RPMI8226 (cell line): Measurements from ENCODE around the gene CGB2.
"Not testable (repeated sequence)": the region's sequence is repeated elsewhere in the genome, so short reads cannot be mapped to it uniquely, and the experiment has no call there.

ENCODE experiments used
- DNase-seq: peaks from one replicate; pipeline ENCODE4 v3.0.0-alpha.2; 2015

Gene CGB2

GRCh38 chr19:49038557-49039276, 7.0 kb downstream of the CGB2 start:
- DNase-seq, result not testable (repeated sequence)

- not testable (repeated sequence) for DNase-seq
Observed at GRCh38 chr19:49039736-49040135, 8.0 kb downstream of the CGB2 start.

GRCh38 chr19:49042177-49042576, 10.5 kb downstream of the CGB2 start:
- no peak for DNase-seq

- DNase-seq, result not testable (repeated sequence)
Observed at GRCh38 chr19:49042666-49043065, 11.0 kb downstream of the CGB2 start.

- DNase-seq, result not testable (repeated sequence)
Observed at GRCh38 chr19:49043548-49043947, 11.9 kb downstream of the CGB2 start, which contains the start of gene CGB5. Gene CGB5 (plus strand): TSS chr19:49043848. CDS start chr19:49044210, 362 bp downstream.

- not testable (repeated sequence) for DNase-seq
Observed at GRCh38 chr19:49049011-49049410, 17.3 kb downstream of the CGB2 start, which contains the start of gene CGB8. Gene CGB8 (minus strand): TSS chr19:49049111. CDS start chr19:49048739, 372 bp downstream.

GRCh38 chr19:49049834-49050233, 18.1 kb downstream of the CGB2 start:
- DNase-seq, result not testable (repeated sequence)

GRCh38 chr19:49050376-49051033, 18.8 kb downstream of the CGB2 start:
- not testable (repeated sequence) for DNase-seq

GRCh38 chr19:49056101-49056901, 24.6 kb downstream of the CGB2 start:
- DNase-seq, result peak; percentile 55

GRCh38 chr19:49056902-49057596, 25.4 kb downstream of the CGB2 start:
- not testable (repeated sequence) for DNase-seq

- no peak for DNase-seq
Observed at GRCh38 chr19:49057636-49058234, 26.0 kb downstream of the CGB2 start, which contains the start of gene CGB7. Gene CGB7 (minus strand): TSS chr19:49057749. CDS start chr19:49055375, 2,374 bp downstream.

GRCh38 chr19:49058562-49058961, 26.9 kb downstream of the CGB2 start:
- DNase-seq, result no peak

GRCh38 chr19:49059053-49059452, 27.4 kb downstream of the CGB2 start:
- DNase-seq, result no peak

- DNase-seq, result no peak
Observed at GRCh38 chr19:49061000-49061399, 29.3 kb downstream of the CGB2 start.

GRCh38 chr19:49061445-49061844, 29.8 kb downstream of the CGB2 start:
- DNase-seq, result peak; percentile 14

- DNase-seq, result no peak
Observed at GRCh38 chr19:49064029-49064629, 32.4 kb downstream of the CGB2 start.

- DNase-seq, result peak; percentile 21
Observed at GRCh38 chr19:49064768-49065611, 33.3 kb downstream of the CGB2 start, which contains the start of gene NTF4. Gene NTF4 (minus strand): TSS chr19:49064818. CDS start chr19:49061997, 2,821 bp downstream.

GRCh38 chr19:49065905-49066512, 34.3 kb downstream of the CGB2 start:
- no peak for DNase-seq

- DNase-seq, result no peak
Observed at GRCh38 chr19:49067554-49067953, 35.9 kb downstream of the CGB2 start.

GRCh38 chr19:49069026-49069425, 37.3 kb downstream of the CGB2 start:
- no peak for DNase-seq
